SK-N-SH treated with all-trans-retinoic acid at 6 μM for 48 hours (cell line): ENCODE results near the gene OR4N2.
"Not testable (repeated sequence)": the region's sequence is repeated elsewhere in the genome, so short reads cannot be mapped to it uniquely, and the experiment has no call there.

Experiments
- ARNTL ChIP-seq: fragments of 450-650 bp; formaldehyde crosslinking; IDR thresholded peaks from 2 replicates; pipeline ENCODE4 v1.5.0; 2020; ENCODE audit warnings: low read depth, mild to moderate bottlenecking, moderate library complexity, borderline replicate concordance
- PATZ1 ChIP-seq: fragments of 250-450 bp; sonication (Bioruptor Pico); IDR thresholded peaks from 2 replicates; pipeline ENCODE4 v1.8.0; 2020; ENCODE audit warnings: mild to moderate bottlenecking, moderate library complexity, borderline replicate concordance
- ZNF8 ChIP-seq: fragments of 450-650 bp; formaldehyde crosslinking; IDR thresholded peaks from 2 replicates; pipeline ENCODE4 v1.5.0; 2020; ENCODE audit warnings: mild to moderate bottlenecking, moderate library complexity
- TF ChIP-seq, protein P1 (sequence below): fragments of 250-450 bp; sonication (Bioruptor Pico); IDR thresholded peaks from 2 replicates; pipeline ENCODE4 v1.8.0; 2021; ENCODE audit warnings: low read depth, mild to moderate bottlenecking, moderate library complexity, borderline replicate concordance

DNA sequence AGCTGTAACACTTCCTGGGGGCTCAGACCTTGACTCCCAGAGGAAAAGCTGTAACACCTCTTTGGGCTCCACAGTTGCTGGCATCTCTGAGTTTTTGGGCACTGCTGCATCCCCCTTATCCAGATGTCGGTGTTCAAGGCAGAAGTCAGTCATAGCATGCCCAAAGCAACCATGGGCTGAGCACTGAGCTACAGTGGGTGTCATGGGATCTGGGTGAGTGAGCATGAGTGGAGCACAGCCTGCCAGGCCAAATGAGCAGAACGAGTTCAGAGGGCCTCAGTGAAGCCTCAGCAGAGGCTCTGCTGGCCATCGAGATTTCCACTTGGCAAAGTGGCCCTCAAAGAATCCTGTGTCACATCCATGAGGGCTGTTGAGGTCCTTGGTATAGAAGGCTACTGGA lies 32.1 kb upstream of the OR4N2 start:
- not testable (repeated sequence) for TF ChIP-seq ZNF8, ARNTL, PATZ1 (CRISPR knock-in tag)
- TF ChIP-seq, protein P1, sequence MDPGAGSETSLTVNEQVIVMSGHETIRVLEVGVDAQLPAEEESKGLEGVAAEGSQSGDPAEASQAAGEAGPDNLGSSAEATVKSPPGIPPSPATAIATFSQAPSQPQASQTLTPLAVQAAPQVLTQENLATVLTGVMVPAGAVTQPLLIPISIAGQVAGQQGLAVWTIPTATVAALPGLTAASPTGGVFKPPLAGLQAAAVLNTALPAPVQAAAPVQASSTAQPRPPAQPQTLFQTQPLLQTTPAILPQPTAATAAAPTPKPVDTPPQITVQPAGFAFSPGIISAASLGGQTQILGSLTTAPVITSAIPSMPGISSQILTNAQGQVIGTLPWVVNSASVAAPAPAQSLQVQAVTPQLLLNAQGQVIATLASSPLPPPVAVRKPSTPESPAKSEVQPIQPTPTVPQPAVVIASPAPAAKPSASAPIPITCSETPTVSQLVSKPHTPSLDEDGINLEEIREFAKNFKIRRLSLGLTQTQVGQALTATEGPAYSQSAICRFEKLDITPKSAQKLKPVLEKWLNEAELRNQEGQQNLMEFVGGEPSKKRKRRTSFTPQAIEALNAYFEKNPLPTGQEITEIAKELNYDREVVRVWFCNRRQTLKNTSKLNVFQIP: not testable (repeated sequence)
